K562 (cell line): ENCODE data around the gene COG4. TPM values are rescaled to one million over a fixed set of nuclear protein-coding genes. Genes with fewer than 3 reads are reported as not detected.

Experiments
- E2F1 ChIP-seq: sonication (generic); formaldehyde crosslinking; IDR thresholded peaks from 2 replicates; pipeline ENCODE4 v1.8.1; 2023; ENCODE audit warnings: mild to moderate bottlenecking, missing genetic modification reagents, moderate library complexity
- EGR1 ChIP-seq: fragments of 450-650 bp; conservative IDR thresholded peaks from 2 replicates; pipeline ENCODE4 v1.6.1; 2017; ENCODE audit warnings: mild to moderate bottlenecking
- ELF2 ChIP-seq: fragments of 250-450 bp; sonication (Bioruptor Pico); IDR thresholded peaks from 2 replicates; pipeline ENCODE4 v1.5.0; 2021; ENCODE audit warnings: mild to moderate bottlenecking
- EP300 ChIP-seq: IDR thresholded peaks from 2 replicates; pipeline ENCODE4 v1.6.1; 2012; ENCODE audit warnings: low read length, improper control_type of control experiment
- ESRRB ChIP-seq: fragments of 250-450 bp; sonication (Bioruptor Pico); IDR thresholded peaks from 2 replicates; pipeline ENCODE4 v1.5.0; 2020; ENCODE audit warnings: mild to moderate bottlenecking, moderate library complexity, borderline replicate concordance
- ILK ChIP-seq: fragments of 450-650 bp; IDR thresholded peaks from 2 replicates; pipeline ENCODE4 v1.6.1; 2016; ENCODE audit warnings: missing genetic modification characterization, low read depth, mild to moderate bottlenecking, missing compliant biosample characterization, moderate library complexity, borderline replicate concordance
- KAT7 ChIP-seq: sonication (generic); formaldehyde crosslinking; IDR thresholded peaks from 2 replicates; pipeline ENCODE4 v1.8.0; 2022; ENCODE audit warnings: missing genetic modification reagents, mild to moderate bottlenecking, borderline replicate concordance
- KAT8 ChIP-seq: fragments of 450-650 bp; IDR thresholded peaks from 2 replicates; pipeline ENCODE4 v1.6.1; 2016; ENCODE audit warnings: low read depth, mild to moderate bottlenecking
- LCOR ChIP-seq: sonication (generic); formaldehyde crosslinking; IDR thresholded peaks from 2 replicates; pipeline ENCODE4 v1.8.0; 2022; ENCODE audit warnings: mild to moderate bottlenecking, missing genetic modification reagents
- MAFK ChIP-seq: IDR thresholded peaks from 2 replicates; pipeline ENCODE4 v1.6.1; 2011; ENCODE audit warnings: low read length, improper control_type of control experiment
- NFATC3 ChIP-seq: fragments of 450-650 bp; IDR thresholded peaks from 2 replicates; pipeline ENCODE4 v1.6.1; 2017; ENCODE audit warnings: mild to moderate bottlenecking
- NONO ChIP-seq, 2 experiments: fragments of 200-400 bp in 1 of 2; fragments of 450-650 bp in 1 of 2; formaldehyde crosslinking in 1 of 2; IDR thresholded peaks; 2 replicates each; pipeline ENCODE4 v1.6.1; 2017; ENCODE audit warnings: low read depth in 2 of 2, mild to moderate bottlenecking in 2 of 2, moderate library complexity in 2 of 2, low read length in 1 of 2
- PML ChIP-seq: IDR thresholded peaks from 2 replicates; pipeline ENCODE4 v1.6.1; 2012; ENCODE audit warnings: low read length, inconsistent platforms
- RBM22 ChIP-seq: fragments of 200-400 bp; formaldehyde crosslinking; IDR thresholded peaks from 2 replicates; pipeline ENCODE4 v1.6.1; 2018; ENCODE audit warnings: low read length, low read depth; ENCODE audit not compliant: poor library complexity, severe bottlenecking
- SPI1 ChIP-seq: IDR thresholded peaks from 2 replicates; pipeline ENCODE4 v1.6.1; 2011; ENCODE audit warnings: low read depth, low read length, control low read depth, borderline replicate concordance
- TAL1 ChIP-seq: fragments of 450-650 bp; IDR thresholded peaks from 2 replicates; pipeline ENCODE4 v1.6.1; 2016; ENCODE audit warnings: mild to moderate bottlenecking
- TRIM28 ChIP-seq: fragments of 450-650 bp; IDR thresholded peaks from 2 replicates; pipeline ENCODE4 v1.6.1; 2017
- ZFP36 ChIP-seq: fragments of 150-350 bp; IDR thresholded peaks from 2 replicates; pipeline ENCODE4 v1.6.1; 2018; ENCODE audit warnings: low read length, low read depth; ENCODE audit not compliant: partially characterized antibody
- ZFX ChIP-seq: sonication (generic); formaldehyde crosslinking; IDR thresholded peaks from 2 replicates; pipeline ENCODE4 v1.8.0; 2022; ENCODE audit warnings: mild to moderate bottlenecking, missing genetic modification reagents, moderate library complexity
- ZNF197 ChIP-seq: fragments of 200-800 bp; sonication (Bioruptor generic); IDR thresholded peaks from 2 replicates; pipeline ENCODE4 v1.6.1; 2016; ENCODE audit warnings: low read depth, missing genetic modification characterization, missing compliant biosample characterization
- ZNF41 ChIP-seq: fragments of 250-450 bp; sonication (Bioruptor Pico); conservative IDR thresholded peaks from 2 replicates; pipeline ENCODE4 v1.4.0; 2020; ENCODE audit warnings: mild to moderate bottlenecking
- ZNF444 ChIP-seq: fragments of 250-450 bp; sonication (Bioruptor Pico); IDR thresholded peaks from 2 replicates; pipeline ENCODE4 v1.4.0; 2020; ENCODE audit warnings: mild to moderate bottlenecking, moderate library complexity
- polyA plus RNA-seq, 8 experiments: library from polyadenylated mRNA; depleted of rRNA in 4 of 8; stranded (reverse) in 5 of 8; unstranded in 3 of 8; fragments of >200 nt; fragmentation: Nextera tagmentation in 2 of 8; fragmentation: Illumina TruSeq in 1 of 8; extraction: Ambion mirVana in 2 of 8; extraction: Trizol in 1 of 8; gene quantifications; 2 replicates each; pipeline versions ENCODE4 v1.2.1 to v1.2.3, GENCODE V29; 2011 to 2014; ENCODE audit warnings: inconsistent platforms in 1 of 8, missing spikeins in 1 of 8
- total RNA-seq, 7 experiments: library from RNA; depleted of rRNA in 6 of 7; stranded (reverse); fragments of >200 nt in 6 of 7; fragmentation: Illumina TruSeq in 2 of 7; extraction: Trizol in 2 of 7; gene quantifications; 2 replicates each; pipeline versions ENCODE4 v1.2.1 to v1.2.3, GENCODE V29; 2011 to 2021; ENCODE audit warnings: low replicate concordance in 1 of 7
- TF ChIP-seq, protein P1 (sequence below): fragments of 250-450 bp; sonication (Bioruptor Pico); IDR thresholded peaks from 2 replicates; pipeline ENCODE4 v1.8.0; 2022; ENCODE audit warnings: inconsistent platforms
- TF ChIP-seq, protein P2 (sequence below), 3 experiments: fragments of 200-800 bp in 1 of 3; sonication (Bioruptor generic) in 1 of 3; sonication (generic) in 1 of 3; formaldehyde crosslinking in 1 of 3; IDR thresholded peaks; 2 replicates each; pipeline versions ENCODE4 v1.6.1 to v1.8.0; 2016 to 2022; ENCODE audit warnings: mild to moderate bottlenecking in 2 of 3, missing compliant biosample characterization in 2 of 3, missing genetic modification characterization in 2 of 3, missing genetic modification reagents in 1 of 3
- TF ChIP-seq, protein P3 (sequence below): sonication (generic); formaldehyde crosslinking; IDR thresholded peaks from 2 replicates; pipeline ENCODE4 v1.9.0; 2022; ENCODE audit warnings: mild to moderate bottlenecking, missing genetic modification reagents

Gene COG4
- total and polyA plus RNA-seq, 9 of the 15 experiments (the other 6 are each of a cell fraction or from before 2014, with no cell fraction given), result 13.7 to 73.9 (median 44.2) TPM

GRCh38 chr16:70437582-70438557, 85.5 kb downstream of the COG4 start (continued):
- TF ChIP-seq, protein P1, sequence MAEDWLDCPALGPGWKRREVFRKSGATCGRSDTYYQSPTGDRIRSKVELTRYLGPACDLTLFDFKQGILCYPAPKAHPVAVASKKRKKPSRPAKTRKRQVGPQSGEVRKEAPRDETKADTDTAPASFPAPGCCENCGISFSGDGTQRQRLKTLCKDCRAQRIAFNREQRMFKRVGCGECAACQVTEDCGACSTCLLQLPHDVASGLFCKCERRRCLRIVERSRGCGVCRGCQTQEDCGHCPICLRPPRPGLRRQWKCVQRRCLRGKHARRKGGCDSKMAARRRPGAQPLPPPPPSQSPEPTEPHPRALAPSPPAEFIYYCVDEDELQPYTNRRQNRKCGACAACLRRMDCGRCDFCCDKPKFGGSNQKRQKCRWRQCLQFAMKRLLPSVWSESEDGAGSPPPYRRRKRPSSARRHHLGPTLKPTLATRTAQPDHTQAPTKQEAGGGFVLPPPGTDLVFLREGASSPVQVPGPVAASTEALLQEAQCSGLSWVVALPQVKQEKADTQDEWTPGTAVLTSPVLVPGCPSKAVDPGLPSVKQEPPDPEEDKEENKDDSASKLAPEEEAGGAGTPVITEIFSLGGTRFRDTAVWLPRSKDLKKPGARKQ (CRISPR knock-in tag), result no peak
- TF ChIP-seq EP300 (no peak), ZNF41 (CRISPR knock-in tag) (no peak), NFATC3 (no peak), ILK (no peak), ZFX (CRISPR knock-in tag) (peak; percentile 29), TAL1 (no peak), PML (0 out of 2 replicates have a peak, but pooled peaks have one; percentile 14), ZNF444 (CRISPR knock-in tag) (no peak), EGR1 (no peak), KAT8 (no peak), RBM22 (no peak), ESRRB (CRISPR knock-in tag) (no peak), NONO (IDR thresholded peaks at IDR 0.05; ENCODE audit: low read depth in 2 of 2, low read length in 1 of 2) (no peak), TRIM28 (no peak), SPI1 (no peak), MAFK (no peak), ELF2 (CRISPR knock-in tag) (no peak), ZFP36 (no peak), LCOR (CRISPR knock-in tag) (no peak), KAT7 (CRISPR knock-in tag) (peak; percentile 88), E2F1 (CRISPR knock-in tag) (no peak), ZNF197 (CRISPR knock-in tag) (no peak)
- TF ChIP-seq, protein P2, sequence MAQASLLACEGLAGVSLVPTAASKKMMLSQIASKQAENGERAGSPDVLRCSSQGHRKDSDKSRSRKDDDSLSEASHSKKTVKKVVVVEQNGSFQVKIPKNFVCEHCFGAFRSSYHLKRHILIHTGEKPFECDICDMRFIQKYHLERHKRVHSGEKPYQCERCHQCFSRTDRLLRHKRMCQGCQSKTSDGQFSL (CRISPR knock-in tag; IDR thresholded peaks at IDR 0.05), result no peak
- TF ChIP-seq, protein P2 (tag; IDR thresholded peaks at IDR 0.05), result no peak
- TF ChIP-seq, protein P3, sequence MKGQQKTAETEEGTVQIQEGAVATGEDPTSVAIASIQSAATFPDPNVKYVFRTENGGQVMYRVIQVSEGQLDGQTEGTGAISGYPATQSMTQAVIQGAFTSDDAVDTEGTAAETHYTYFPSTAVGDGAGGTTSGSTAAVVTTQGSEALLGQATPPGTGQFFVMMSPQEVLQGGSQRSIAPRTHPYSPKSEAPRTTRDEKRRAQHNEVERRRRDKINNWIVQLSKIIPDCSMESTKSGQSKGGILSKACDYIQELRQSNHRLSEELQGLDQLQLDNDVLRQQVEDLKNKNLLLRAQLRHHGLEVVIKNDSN, result no peak
